ENCODE results near the gene BANF1. TPM values are rescaled to one million over a fixed set of nuclear protein-coding genes. Genes with fewer than 3 reads are reported as not detected.

Gene BANF1
- total and polyA plus RNA-seq, 9 of the 15 experiments (the other 6 are each of a cell fraction or from before 2014, with no cell fraction given), result 108 to 651 (median 263) TPM

GRCh38 chr11:65988791-65989592, 13.3 kb upstream of the BANF1 start (continued):
- TF ChIP-seq AFF1 (IDR thresholded peaks at IDR 0.05; ENCODE audit: low read depth in 1 of 2, partially characterized antibody in 2 of 2) (no peak), MCM3 (IDR thresholded peaks at IDR 0.05) (no peak), RBM14 (IDR thresholded peaks at IDR 0.05; ENCODE audit: borderline replicate concordance, insufficient read depth, low read depth, low read length) (no peak), ZBTB8A (IDR thresholded peaks at IDR 0.05; ENCODE audit: partially characterized antibody) (no peak), MLX (CRISPR knock-in tag; conservative IDR thresholded peaks at IDR 0.05) (no peak), CHD4 (IDR thresholded peaks at IDR 0.05; ENCODE audit: insufficient read depth, insufficient replicate concordance, low read depth, low read length, poor library complexity, severe bottlenecking) (no peak), NR0B1 (IDR thresholded peaks at IDR 0.05; ENCODE audit: partially characterized antibody) (no peak), HDAC2 (IDR thresholded peaks at IDR 0.05) (no peak), PHF20 (IDR thresholded peaks at IDR 0.05; ENCODE audit: partially characterized antibody) (no peak), SMAD2 (IDR thresholded peaks at IDR 0.05; ENCODE audit: low read depth, low read length) (no peak), KDM4B (IDR thresholded peaks at IDR 0.05; ENCODE audit: borderline replicate concordance in 2 of 2, low read depth in 1 of 2) (no peak), SMAD4 (CRISPR knock-in tag; conservative IDR thresholded peaks at IDR 0.05) (no peak)
